ENCODE results near the gene BEST1. TPM values are rescaled to one million over a fixed set of nuclear protein-coding genes. Genes with fewer than 3 reads are reported as not detected.
"Not testable (repeated sequence)": the region's sequence is repeated elsewhere in the genome, so short reads cannot be mapped to it uniquely, and the experiment has no call there.

BEST1 gene
- total and polyA plus RNA-seq, 8 donors = 3.8 to 14.6 (median 6.6) TPM

DNA sequence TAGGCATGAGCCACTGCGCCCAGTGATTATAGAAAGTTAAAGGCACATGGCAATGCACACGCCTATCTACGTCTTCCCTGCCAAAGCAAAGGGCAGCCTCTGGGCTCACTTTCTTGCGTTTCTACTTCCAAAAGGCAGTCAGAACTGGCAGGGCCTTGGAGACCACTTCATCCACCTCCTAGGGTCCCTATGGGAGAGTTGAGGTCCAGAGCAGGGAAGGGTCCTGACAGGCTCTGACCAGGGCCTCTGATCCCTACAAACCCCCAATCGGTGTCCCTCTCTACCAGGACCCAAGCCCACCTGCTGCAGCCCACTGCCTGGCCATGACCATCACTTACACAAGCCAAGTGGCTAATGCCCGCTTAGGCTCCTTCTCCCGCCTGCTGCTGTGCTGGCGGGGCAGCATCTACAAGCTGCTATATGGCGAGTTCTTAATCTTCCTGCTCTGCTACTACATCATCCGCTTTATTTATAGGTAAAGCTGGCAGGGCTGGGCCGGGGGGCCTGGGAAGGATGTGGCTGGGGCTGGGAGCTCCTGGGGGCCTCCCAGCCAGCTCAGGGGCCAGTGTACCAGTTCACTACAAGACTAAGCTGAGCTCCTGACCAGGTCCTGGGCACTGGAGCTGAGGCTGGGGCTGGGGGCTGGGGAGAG lies 1.5 kb downstream of the BEST1 start:
- Histone ChIP-seq H3K27me3 (peaks cover 0 to 11% of the 10 kb centered on the region in 2 donors), H3K9me3 (no peaks in the 10 kb centered on the region), H3K4me3 (no peak overlapping the region), H3K27ac (no peak overlapping the region), H3K4me1 (peaks cover 7 to 43% of the 10 kb centered on the region in 2 donors), H3K36me3 (no peaks in the 10 kb centered on the region)
- intact Hi-C loops (cut with DNase I) = loop anchor here in 1 of 2 donors (10.0 kb wide), 2 partner anchors 123 to 157 kb away; partner anchors contain the start of genes FEN1 and TMEM258
- DNase-seq = peak in 1 of 4 donors; percentile 25
- ATAC-seq = no peak
- TF ChIP-seq, protein P1, sequence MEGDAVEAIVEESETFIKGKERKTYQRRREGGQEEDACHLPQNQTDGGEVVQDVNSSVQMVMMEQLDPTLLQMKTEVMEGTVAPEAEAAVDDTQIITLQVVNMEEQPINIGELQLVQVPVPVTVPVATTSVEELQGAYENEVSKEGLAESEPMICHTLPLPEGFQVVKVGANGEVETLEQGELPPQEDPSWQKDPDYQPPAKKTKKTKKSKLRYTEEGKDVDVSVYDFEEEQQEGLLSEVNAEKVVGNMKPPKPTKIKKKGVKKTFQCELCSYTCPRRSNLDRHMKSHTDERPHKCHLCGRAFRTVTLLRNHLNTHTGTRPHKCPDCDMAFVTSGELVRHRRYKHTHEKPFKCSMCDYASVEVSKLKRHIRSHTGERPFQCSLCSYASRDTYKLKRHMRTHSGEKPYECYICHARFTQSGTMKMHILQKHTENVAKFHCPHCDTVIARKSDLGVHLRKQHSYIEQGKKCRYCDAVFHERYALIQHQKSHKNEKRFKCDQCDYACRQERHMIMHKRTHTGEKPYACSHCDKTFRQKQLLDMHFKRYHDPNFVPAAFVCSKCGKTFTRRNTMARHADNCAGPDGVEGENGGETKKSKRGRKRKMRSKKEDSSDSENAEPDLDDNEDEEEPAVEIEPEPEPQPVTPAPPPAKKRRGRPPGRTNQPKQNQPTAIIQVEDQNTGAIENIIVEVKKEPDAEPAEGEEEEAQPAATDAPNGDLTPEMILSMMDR (IDR thresholded peaks at IDR 0.05) = no peak

DNA sequence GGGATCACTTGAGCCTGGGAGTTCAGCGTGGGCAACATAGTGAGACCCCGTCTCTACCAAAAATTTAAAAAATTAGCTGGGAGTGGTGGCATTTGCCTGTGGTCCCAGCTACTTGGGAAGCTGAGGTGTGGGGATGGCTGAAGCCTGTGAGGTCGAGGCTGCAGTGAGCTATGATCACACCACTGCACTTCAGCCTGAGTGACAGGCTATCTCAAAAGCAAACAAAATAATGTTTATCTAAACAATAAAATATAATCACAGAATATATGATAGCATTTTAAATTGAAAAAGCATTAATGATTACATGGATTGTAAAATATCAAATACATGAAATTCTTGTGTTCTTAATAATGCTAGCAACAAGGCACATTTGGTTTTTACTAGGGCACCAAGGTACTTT lies 2.7 kb downstream of the BEST1 start:
- no peak overlapping the region for H3K4me3 ChIP-seq
- intact Hi-C loops (cut with DNase I) = loop anchor here in 1 of 2 donors (10.0 kb wide), 2 partner anchors 122 to 158 kb away; partner anchors contain the start of genes FEN1 and TMEM258
- peaks cover 0 to 6% of the 10 kb centered on the region in 2 donors for H3K36me3 ChIP-seq
- DNase-seq = peak in 1 of 4 donors; percentile 14
- H3K27ac ChIP-seq = no peak overlapping the region
- ATAC-seq = no peak
- H3K9me3 ChIP-seq = no peaks in the 10 kb centered on the region
- TF ChIP-seq, protein P1 (IDR thresholded peaks at IDR 0.05) = no peak
- peaks cover 0 to 11% of the 10 kb centered on the region in 2 donors for H3K27me3 ChIP-seq
- H3K4me1 ChIP-seq = peaks cover 7 to 45% of the 10 kb centered on the region in 2 donors

DNA sequence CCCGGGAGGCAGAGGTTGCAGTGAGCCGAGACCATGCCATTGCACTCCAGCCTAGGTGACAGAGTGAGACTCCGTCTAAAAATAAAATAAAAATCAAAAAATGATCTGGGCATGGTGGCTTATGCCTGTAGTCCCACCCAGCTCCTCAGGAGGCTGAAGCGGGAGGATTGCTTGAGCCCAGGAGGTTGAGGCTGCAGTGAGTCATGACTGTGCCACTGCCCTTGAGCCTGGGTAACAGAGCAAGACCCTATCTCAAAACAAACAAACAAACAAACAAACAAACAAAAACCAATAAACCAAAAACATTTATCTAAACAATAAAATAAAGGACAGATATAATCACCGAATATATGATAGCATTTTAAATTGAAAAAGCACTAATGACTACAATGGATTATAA lies 3.5 kb downstream of the BEST1 start:
- H3K27ac ChIP-seq = peak overlapping the region in 1 of 2 donors; percentile 96
- H3K36me3 ChIP-seq = peaks cover 0 to 12% of the 10 kb centered on the region in 2 donors
- not testable (repeated sequence) for ATAC-seq, H3K9me3 ChIP-seq, DNase-seq, H3K4me3 ChIP-seq
- H3K27me3 ChIP-seq = peaks cover 0 to 11% of the 10 kb centered on the region in 2 donors
- intact Hi-C loops (cut with DNase I) = loop anchor here in 1 of 2 donors (10.0 kb wide), 2 partner anchors 121 to 159 kb away; partner anchors contain the start of genes FEN1 and TMEM258
- peaks cover 7 to 42% of the 10 kb centered on the region in 2 donors for H3K4me1 ChIP-seq

DNA sequence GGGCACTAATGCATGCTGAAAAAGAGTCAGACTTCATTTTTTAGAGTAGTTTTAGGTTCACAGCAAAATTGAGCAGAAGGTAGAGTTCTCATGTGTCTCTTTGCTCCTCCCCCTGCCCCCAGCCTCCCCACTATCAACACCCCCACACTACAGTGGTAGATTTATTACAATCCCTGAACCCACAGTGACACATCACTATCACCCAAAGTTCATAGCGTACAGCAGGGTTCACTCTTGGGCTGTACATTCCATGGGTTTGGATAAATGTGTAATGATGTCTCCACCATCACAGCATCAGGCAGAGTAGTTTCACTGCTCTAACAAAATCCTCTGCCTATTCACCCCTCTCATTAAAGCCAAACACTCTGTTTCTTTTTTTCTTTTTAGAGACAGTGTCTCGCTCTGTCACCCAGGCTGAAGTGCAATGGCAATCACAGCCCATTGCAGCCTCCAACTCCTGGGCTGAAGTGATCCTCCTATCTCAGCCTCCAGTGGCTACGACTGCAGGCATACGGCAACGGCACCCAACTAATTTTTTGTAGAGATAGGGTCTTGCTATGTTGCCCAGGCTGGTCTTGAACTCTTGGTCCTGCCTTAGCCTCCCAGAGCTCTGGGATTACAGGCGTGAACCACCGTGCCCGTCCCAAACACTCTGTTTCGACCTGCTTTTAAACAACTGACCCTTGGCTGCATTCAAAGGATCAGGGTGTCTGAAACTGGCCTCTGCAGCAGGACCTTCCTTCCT lies 4.1 kb downstream of the BEST1 start:
- ATAC-seq = peak; percentile 3
- TF ChIP-seq, protein P1 (IDR thresholded peaks at IDR 0.05) = no peak
- H3K36me3 ChIP-seq = peaks cover 0 to 17% of the 10 kb centered on the region in 2 donors
- peaks cover 0 to 11% of the 10 kb centered on the region in 2 donors for H3K27me3 ChIP-seq
- H3K9me3 ChIP-seq = no peaks in the 10 kb centered on the region
- H3K4me3 ChIP-seq = peak overlapping the region in 1 of 2 donors; percentile 63
- peak overlapping the region; percentile 79 to 96 for H3K27ac ChIP-seq
- peaks cover 7 to 40% of the 10 kb centered on the region in 2 donors for H3K4me1 ChIP-seq
- intact Hi-C loops (cut with DNase I) = loop anchor here in 1 of 2 donors (10.0 kb wide), 2 partner anchors 121 to 159 kb away; partner anchors contain the start of genes FEN1 and TMEM258
- DNase-seq = peak in 1 of 4 donors; percentile 17

DNA sequence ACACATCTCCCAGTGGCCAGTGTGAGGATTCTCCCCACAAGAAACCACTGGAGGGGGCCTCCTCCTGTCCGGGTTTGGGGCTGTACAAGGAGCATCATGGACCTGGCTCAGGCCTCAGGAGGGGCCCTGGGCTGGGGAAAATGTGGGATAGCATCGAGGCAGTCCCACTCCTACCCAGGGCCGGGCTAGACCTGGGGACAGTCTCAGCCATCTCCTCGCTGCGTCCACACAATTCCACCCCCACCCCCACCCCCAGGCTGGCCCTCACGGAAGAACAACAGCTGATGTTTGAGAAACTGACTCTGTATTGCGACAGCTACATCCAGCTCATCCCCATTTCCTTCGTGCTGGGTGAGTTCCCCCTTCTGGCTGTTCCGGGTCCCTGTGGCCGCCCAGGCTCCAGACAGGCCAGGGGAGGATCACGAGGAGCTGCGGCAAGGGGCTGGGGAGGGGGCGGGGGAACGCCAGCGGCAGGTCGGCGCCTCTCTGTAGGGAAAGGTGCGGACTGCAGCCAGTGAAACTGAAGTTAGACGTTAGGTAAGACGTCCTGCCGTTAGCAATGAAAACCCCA lies 4.8 kb downstream of the BEST1 start:
- Histone ChIP-seq H3K27ac (peak overlapping the region; percentile 79 to 96), H3K4me3 (peak overlapping the region; percentile 31 to 63), H3K9me3 (no peaks in the 10 kb centered on the region), H3K27me3 (peaks cover 0 to 11% of the 10 kb centered on the region in 2 donors), H3K36me3 (peaks cover 0 to 23% of the 10 kb centered on the region in 2 donors), H3K4me1 (peaks cover 7 to 38% of the 10 kb centered on the region in 2 donors)
- DNase-seq (peak; percentile 78 to 93 (median 88)), ATAC-seq (peak; percentile 80)
- TF ChIP-seq, protein P1 (IDR thresholded peaks at IDR 0.05) = peak in 1 of 2 donors; percentile 36
- intact Hi-C loops (cut with DNase I) = loop anchor here in 1 of 2 donors (10.0 kb wide), 2 partner anchors 120 to 160 kb away; partner anchors contain the start of genes FEN1 and TMEM258

All from left lung (tissue), 10 donors.